PC-3 (cell line): ENCODE results near the gene C13orf42. TPM values are rescaled to one million over a fixed set of nuclear protein-coding genes. Genes with fewer than 3 reads are reported as not detected.
A peak's percentile ranks its signal among the peaks of the same experiment; 100 is the strongest.

ENCODE experiments used
- ATAC-seq: fragments of 200-7000 bp; cut with Tn5 transposase; 2 replicates; pipeline ENCODE4 v1.9.1; 2020; ENCODE audit warnings: mild to moderate bottlenecking, moderate library complexity
- BruUV-seq: library from RNA; stranded (reverse); fragments of 400-500 nt; replicated peaks from 2 replicates; lab custom pipeline; 2021; lab: Mats Ljungman, UMichigan
- CTCF ChIA-PET: fragments of 300-600 bp; sonication (Branson Sonifier 250); formaldehyde crosslinking; loops from one replicate; lab custom pipeline; 2022; ENCODE audit warnings: antibody characterized with exemption; lab: Charles Lee
- POLR2A ChIA-PET: fragments of 300-600 bp; sonication (Branson Sonifier 250); formaldehyde crosslinking; loops from one replicate; lab custom pipeline; 2022; ENCODE audit warnings: antibody characterized with exemption; ENCODE audit not compliant: unreplicated experiment; lab: Charles Lee
- DNase-seq: peaks from one replicate; pipeline ENCODE4 v3.0.0-alpha.2; 2015
- H2AFZ ChIP-seq: fragments of 300-600 bp; sonication (generic); 2 replicates; pipeline ENCODE4 v1.6.0; 2016; ENCODE audit warnings: antibody characterized with exemption, low read length
- H3F3A ChIP-seq: fragments of 300-600 bp; sonication (generic); one replicate; pipeline ENCODE4 v1.6.0; 2017; ENCODE audit warnings: antibody characterized with exemption, low read length, control low read depth, mild to moderate bottlenecking; ENCODE audit not compliant: unreplicated experiment
- H3K27ac ChIP-seq: fragments of 300-600 bp; sonication (generic); 2 replicates; pipeline ENCODE4 v1.5.1; 2016; ENCODE audit warnings: mild to moderate bottlenecking, low read length
- H3K27me3 ChIP-seq: fragments of 300-600 bp; sonication (generic); 2 replicates; pipeline ENCODE4 v1.6.1; 2016; ENCODE audit warnings: low read length, mixed read lengths
- H3K36me3 ChIP-seq: fragments of 300-600 bp; sonication (generic); 2 replicates; pipeline ENCODE4 v1.6.1; 2016; ENCODE audit warnings: low read depth, mixed run types, low read length, mixed read lengths
- H3K4me1 ChIP-seq: fragments of 300-600 bp; sonication (generic); 2 replicates; pipeline ENCODE4 v1.5.1; 2016; ENCODE audit warnings: low read length; ENCODE audit not compliant: insufficient read depth
- H3K4me2 ChIP-seq: fragments of 300-600 bp; sonication (generic); 2 replicates; pipeline ENCODE4 v1.6.0; 2016; ENCODE audit warnings: low read length
- H3K4me3 ChIP-seq: fragments of 300-600 bp; sonication (generic); 2 replicates; pipeline ENCODE4 v1.5.1; 2016; ENCODE audit warnings: mild to moderate bottlenecking, low read length, mixed read lengths
- H3K79me2 ChIP-seq: fragments of 300-600 bp; sonication (generic); 2 replicates; pipeline ENCODE4 v1.6.1; 2017; ENCODE audit warnings: low read length, mixed read lengths
- H3K9ac ChIP-seq: fragments of 300-600 bp; sonication (generic); 2 replicates; pipeline ENCODE4 v1.6.0; 2016; ENCODE audit warnings: mild to moderate bottlenecking, low read length
- H3K9me2 ChIP-seq: fragments of 300-600 bp; sonication (generic); replicated peaks from 2 replicates; pipeline ENCODE4 v1.6.1; 2016; ENCODE audit warnings: mixed run types, low read length, mixed read lengths
- H3K9me3 ChIP-seq: fragments of 300-600 bp; sonication (generic); 2 replicates; pipeline ENCODE4 v1.6.1; 2016; ENCODE audit warnings: low read length, mixed read lengths
- H4K20me1 ChIP-seq: fragments of 300-600 bp; sonication (generic); 2 replicates; pipeline ENCODE4 v1.6.1; 2016; ENCODE audit warnings: low read length, mixed read lengths
- CTCF ChIP-seq: fragments of 300-600 bp; sonication (generic); conservative IDR thresholded peaks from 2 replicates; pipeline ENCODE4 v1.5.1; 2017; ENCODE audit warnings: antibody characterized with exemption, low read depth, mild to moderate bottlenecking, low read length
- EZH2 ChIP-seq: fragments of 300-600 bp; sonication (generic); IDR thresholded peaks from one replicate; pipeline ENCODE4 v1.6.1; 2017; ENCODE audit warnings: antibody characterized with exemption, mild to moderate bottlenecking, low read length; ENCODE audit not compliant: unreplicated experiment
- EZH2phosphoT487 ChIP-seq: fragments of 300-600 bp; sonication (generic); IDR thresholded peaks from 2 replicates; pipeline ENCODE4 v1.6.1; 2018; ENCODE audit warnings: mild to moderate bottlenecking, antibody characterized with exemption, low read length, borderline replicate concordance
- intact Hi-C: fragments of 100-400 bp; cut with micrococcal nuclease; formaldehyde crosslinking; loops from 2 replicates; pipeline ENCODE4 v1.9.0; 2023
- total RNA-seq: library from RNA; depleted of rRNA; stranded (reverse); fragments of >200 nt; gene quantifications from 2 replicates; pipeline ENCODE4 v1.2.3, GENCODE V29; 2014

C13orf42 gene
- total RNA-seq, 1 experiment from 2014 or later, result not detected

DNA sequence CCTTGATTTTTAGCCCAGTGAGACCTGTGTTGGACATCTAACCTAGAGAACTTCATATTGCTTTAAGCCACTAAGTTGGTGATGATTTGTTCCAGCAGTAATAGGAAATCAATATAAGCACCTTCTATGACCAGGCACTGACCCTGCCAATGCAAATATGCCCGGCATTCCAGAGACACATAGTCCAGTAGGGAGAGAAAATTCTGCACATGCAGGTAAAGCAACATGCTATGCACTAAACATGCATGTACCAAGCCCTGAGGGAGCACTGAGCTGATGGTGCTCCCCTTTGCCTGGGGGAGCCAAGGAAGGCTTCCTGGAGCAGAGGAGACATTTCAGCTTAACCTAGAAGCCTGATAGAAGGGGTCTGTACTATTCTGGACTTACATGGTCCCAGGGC, 40.4 kb upstream of the C13orf42 start:
- ChIA-PET POLR2A (no interaction called here), CTCF (interaction anchor here (0.6 kb wide), 1 partner anchor 30 kb away, joined by 3 read pairs; no protein-coding TSS in a partner anchor)
- peaks cover 17% of the 10 kb centered on the region for H3K27me3 ChIP-seq
- no peak for TF ChIP-seq CTCF
- TF ChIP-seq EZH2, result no peak
- TF ChIP-seq EZH2phosphoT487, result no peak
- H3K9me2 ChIP-seq, result no peaks in the 10 kb centered on the region; the same call in 1 of the 2 replicates
- H3K4me1 ChIP-seq, result no peaks in the 10 kb centered on the region
- H3K27ac ChIP-seq, result no peak overlapping the region
- no peak overlapping the region for H3K4me2 ChIP-seq
- intact Hi-C loops, result no loop called here
- BruUV-seq, result no TSS peak
- H2AFZ ChIP-seq, result no peak overlapping the region
- DNase-seq, result no peak
- no peak overlapping the region for H3K4me3 ChIP-seq
- H3K36me3 ChIP-seq, result no peaks in the 10 kb centered on the region
- no peak for ATAC-seq
- no peaks in the 10 kb centered on the region for H3K79me2 ChIP-seq
- no peaks in the 10 kb centered on the region for H4K20me1 ChIP-seq
- no peak overlapping the region for H3K9ac ChIP-seq
- H3F3A ChIP-seq, result no peaks in the 10 kb centered on the region
- H3K9me3 ChIP-seq, result no peaks in the 10 kb centered on the region

GRCh38 chr13:51148952-51149573, 38.0 kb upstream of the C13orf42 start:
- Histone ChIP-seq H3K9ac (no peak overlapping the region), H3K9me3 (no peaks in the 10 kb centered on the region), H3K9me2 (no peaks in the 10 kb centered on the region), H3K27ac (no peak overlapping the region), H3K4me3 (no peak overlapping the region), H3K4me2 (no peak overlapping the region), H2AFZ (no peak overlapping the region), H3F3A (no peaks in the 10 kb centered on the region), H3K27me3 (peaks cover 17% of the 10 kb centered on the region), H4K20me1 (no peaks in the 10 kb centered on the region), H3K79me2 (no peaks in the 10 kb centered on the region), H3K36me3 (no peaks in the 10 kb centered on the region), H3K4me1 (no peaks in the 10 kb centered on the region)
- TF ChIP-seq EZH2phosphoT487 (no peak), EZH2 (no peak), CTCF (peak; percentile 72)
- ATAC-seq (peak; percentile 87), DNase-seq (peak; percentile 50)
- CTCF ChIA-PET, result interaction anchor here (0.5 to 2.0 kb wide), 7 partner anchors 8 to 649 kb away, joined by 3 to 69 read pairs (median 5); no protein-coding TSS in a partner anchor
- no TSS peak for BruUV-seq
- POLR2A ChIA-PET, result no interaction called here
- intact Hi-C loops, result loop anchor here (1.0 to 5.0 kb wide), 2 partner anchors 137 to 648 kb away; no protein-coding TSS in a partner anchor
